Metanephros (tissue), 1 donor: ENCODE data around the gene QSOX1. TPM values are rescaled to one million over a fixed set of nuclear protein-coding genes. Genes with fewer than 3 reads are reported as not detected.

ENCODE experiments used
- total RNA-seq: library from RNA; depleted of rRNA; stranded (reverse); fragments of >200 nt; gene quantifications from one replicate; pipeline ENCODE4 v1.2.3, GENCODE V29; 2014

QSOX1 gene
- 46.3 TPM for total RNA-seq

GRCh38 chr1:180154325-180155181 lies at the start of gene QSOX1:
QSOX1 (plus strand) TSS chr1:180154869; CDS start chr1:180154908, 39 bp downstream.

GRCh38 chr1:180229483-180230415 lies 75.1 kb downstream of the QSOX1 start, which contains the start of gene LHX4:
LHX4 (plus strand) TSS chr1:180230264; CDS start chr1:180230530, 266 bp downstream.

Other genes with a start within 250 kb of the QSOX1 start
- gene CEP350, start 200.1 kb upstream of the QSOX1 start, total RNA-seq = 40.9 TPM
- not detected for gene LHX4, start 75.4 kb downstream of the QSOX1 start, total RNA-seq